ENCODE data around the gene PRKACA.

DNA sequence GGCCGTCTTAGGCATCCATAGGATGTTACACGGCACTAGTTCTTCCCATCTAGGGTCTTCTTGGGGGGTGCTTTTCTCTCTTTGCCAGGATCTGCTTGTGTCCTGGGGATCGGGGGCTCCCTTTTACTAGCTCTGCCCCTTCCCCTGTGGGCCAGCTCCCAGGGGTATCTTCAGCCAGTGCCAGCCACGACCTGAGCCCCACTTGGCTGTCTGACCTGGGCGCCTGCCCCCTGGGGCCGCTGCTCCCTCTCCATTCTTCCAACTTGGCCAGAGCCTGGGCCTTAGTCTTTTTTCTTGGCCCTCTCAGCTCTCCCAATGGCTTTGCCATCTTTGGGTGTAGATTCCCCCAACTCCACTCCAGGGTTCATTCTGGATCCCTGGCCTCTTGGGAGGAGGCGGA, 3.1 kb downstream of the PRKACA start:
- TF ChIP-seq EP300 (IDR thresholded peaks at IDR 0.05), result no peak
- no peak for TF ChIP-seq POLR2A (IDR thresholded peaks at IDR 0.05)
